GM18520 (cell line): ENCODE results near the gene SLC38A1.
"Not testable (repeated sequence)": the region's sequence is repeated elsewhere in the genome, so short reads cannot be mapped to it uniquely, and the experiment has no call there.

ENCODE experiments used
- ATAC-seq: cut with Tn5 transposase; IDR thresholded peaks from one replicate; pipeline ENCODE4 v1.9.1; 2021; ENCODE audit not compliant: unreplicated experiment

Gene SLC38A1

DNA sequence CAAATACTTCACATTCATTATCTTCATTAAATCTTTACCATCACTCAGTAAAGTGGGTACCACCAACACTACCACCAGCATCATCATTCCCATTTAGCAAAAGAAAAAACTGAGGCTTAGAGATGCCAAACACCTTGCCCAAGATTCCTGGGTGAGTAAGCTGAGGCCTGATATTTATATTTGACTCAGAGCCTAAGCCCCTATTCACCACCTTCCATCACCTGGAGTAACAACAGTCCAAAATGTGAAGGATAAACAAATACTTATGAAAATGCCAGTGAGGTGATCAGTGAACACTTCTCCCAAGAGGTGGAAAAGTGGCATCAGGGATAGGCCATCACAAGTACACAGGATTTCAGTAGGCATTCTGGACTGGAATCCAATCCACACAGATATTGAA is 3.7 kb downstream of the SLC38A1 start:
- no peak for ATAC-seq

DNA sequence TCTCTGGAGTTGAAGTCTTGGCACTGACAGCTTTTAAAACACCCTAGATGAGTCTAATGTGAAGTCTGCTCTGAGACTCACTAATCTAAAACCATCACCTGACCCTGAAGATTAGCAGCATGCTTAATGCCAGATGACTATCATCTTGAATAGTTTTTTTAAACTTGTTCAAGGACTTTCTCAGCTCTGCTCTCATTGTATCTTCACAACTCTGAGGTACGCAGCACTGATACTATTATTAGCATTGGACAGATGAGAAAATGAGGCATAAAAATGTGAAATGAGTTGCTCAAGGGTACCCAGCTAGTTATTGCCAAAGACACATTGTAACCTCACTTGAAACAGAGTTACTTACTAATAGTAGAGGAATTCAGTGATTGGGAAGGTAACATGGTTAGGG is 4.8 kb downstream of the SLC38A1 start:
- ATAC-seq, result no peak

DNA sequence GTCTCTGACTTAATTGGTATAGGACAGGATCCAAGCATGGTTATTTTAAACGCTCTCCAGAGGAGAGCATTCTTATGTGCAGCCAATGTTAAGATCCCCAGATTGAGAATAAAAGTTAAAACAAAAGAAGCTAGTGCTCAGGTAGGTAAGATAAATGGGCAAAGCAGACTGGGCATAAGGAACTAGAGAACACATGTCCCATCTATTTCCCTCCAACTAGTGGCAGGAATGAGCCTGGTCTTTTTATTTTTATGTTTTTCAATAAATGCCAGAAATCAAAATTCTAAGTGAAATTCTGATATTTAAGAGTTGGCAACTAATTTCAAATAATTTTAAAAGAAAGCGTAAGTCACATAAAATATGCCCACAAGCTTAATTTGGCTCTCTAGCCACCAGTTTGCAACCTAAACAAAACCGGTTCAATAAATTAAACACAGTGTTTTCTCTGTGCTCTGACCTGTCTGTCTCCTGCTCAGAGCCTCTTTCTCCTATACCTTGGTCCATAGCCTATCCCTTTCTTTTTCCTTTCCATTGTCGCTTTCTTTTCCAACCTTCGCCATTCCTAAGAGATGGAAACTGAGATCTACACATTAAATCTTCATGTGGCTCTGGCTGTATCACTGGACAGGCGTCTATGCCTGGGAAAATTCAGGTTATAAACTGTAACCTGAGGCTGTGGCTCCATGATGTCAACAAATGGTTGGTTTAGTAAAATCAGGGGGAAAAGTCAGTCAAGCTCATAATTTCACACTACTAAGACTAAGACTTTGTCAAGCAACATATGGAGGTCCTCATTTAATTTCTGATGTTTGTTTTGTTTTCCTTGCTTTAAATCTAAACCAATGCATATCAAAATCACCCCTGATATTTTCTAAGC is 5.5 kb downstream of the SLC38A1 start:
- no peak for ATAC-seq

DNA sequence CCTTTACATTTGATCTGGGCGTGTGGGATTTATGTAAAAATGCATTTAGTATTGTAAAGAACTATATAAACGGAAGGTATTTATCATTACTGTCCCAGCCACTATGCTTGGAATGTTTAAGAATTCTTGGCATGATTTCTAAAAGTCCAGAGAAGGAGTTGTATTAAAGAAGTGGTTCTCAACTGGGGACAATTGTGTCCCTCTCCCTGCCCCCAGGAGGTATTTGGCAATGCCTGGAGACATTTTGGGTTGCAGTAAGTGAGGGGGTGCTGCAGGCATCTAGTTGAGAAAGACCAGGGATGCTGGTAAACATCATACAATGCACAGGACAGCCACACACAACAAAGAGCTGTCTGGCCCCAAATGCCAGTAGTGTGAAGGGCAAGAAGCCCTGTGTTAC is 7.2 kb downstream of the SLC38A1 start:
- no peak for ATAC-seq

DNA sequence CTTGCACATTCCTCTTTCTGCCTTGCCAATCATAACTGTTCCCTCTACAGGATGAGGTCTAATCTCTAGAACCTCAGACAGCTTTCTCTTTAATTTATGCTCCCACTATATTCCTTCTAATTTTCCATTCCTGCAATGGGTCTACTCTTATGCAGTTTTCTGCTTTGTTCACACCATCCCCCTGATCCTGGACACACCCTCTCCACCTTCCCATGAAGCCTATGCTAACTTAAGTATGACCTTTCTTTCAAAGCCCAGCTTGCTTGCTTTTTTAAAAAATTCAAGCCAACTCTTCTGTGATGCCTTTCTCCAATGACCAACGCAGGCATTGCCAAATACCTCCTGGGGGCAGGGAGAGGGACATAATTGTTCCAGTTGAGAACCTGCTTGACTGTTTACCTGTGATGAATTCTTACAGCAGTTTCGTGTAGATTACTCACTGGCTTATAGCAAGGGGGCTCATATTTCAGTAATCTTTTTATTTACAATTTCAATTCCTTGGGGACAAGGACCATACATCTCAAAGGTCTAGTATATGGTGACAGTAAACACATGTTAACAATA is 7.8 kb downstream of the SLC38A1 start:
- no peak for ATAC-seq

DNA sequence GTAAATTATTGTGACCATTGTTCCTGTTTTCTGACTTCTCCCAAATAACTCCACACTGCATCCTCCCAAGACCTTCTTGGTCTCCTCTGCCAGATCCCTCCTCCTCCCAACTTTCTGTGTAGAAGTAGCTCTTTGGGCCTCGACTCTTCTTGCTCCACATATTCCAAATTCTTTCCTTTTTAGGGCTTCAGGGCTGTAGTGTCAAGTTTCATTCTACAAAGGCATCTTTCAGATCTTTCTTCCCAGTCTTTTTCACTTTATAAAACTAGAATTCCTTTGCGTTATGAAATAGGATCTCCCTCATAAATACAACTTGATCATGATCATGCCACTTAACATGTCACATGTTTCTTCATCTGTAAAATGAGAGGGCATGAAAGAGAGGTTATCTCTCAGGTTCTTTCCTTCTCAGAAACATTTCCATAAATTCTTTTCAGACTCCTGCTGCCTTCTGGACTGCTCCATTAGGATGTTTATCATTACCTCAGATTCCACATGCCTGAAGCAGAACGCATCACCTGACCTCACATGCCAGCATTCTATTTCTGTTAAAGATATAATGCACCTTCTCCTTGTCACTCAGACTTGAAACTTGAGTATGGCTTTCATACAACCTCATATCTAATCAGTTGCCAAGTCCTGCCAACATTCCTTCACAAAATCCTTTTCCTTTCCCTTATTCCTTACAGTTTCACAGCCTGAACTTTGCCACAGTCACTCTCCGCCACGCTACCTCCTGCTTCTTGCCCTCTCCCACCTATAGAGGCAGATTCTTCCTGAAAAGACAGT is 8.5 kb downstream of the SLC38A1 start:
- ATAC-seq, result no peak

DNA sequence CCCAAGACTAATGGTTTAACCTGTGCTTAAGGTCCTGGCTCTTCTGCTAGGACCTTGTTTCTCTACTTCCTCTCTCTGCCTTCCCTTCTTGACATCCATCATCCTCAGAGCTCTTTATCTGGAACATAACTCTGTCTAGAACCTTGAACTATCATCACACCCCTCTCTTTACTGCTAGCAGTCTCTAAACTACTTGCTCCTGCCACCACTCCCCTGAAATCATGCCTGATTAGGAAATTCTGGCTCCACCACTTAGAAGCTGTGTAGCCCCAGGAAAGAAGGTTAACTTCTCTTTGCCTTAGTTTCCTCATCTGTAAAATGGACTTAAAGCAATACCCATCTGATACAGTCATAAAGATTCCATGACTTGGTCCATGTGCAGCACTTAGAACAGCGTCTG is 9.1 kb downstream of the SLC38A1 start:
- no peak for ATAC-seq

DNA sequence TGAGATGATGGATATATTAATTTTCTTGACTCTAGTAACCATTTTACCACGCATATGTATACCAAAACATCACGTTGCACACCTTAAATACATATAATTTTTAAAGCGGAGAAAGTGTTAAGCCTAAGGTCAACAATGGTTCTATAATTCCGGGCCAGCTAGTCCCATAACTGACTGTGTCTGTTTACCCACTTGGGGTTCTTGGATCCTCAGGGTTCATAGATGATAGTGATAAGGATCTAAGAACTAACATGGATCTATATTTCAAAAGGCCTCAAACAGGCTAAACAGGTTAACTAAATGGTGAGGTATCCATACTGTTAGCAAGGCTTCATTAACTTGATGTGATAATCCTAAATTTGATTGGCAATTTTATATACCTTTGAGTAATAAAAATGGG is 9.8 kb downstream of the SLC38A1 start:
- no peak for ATAC-seq

DNA sequence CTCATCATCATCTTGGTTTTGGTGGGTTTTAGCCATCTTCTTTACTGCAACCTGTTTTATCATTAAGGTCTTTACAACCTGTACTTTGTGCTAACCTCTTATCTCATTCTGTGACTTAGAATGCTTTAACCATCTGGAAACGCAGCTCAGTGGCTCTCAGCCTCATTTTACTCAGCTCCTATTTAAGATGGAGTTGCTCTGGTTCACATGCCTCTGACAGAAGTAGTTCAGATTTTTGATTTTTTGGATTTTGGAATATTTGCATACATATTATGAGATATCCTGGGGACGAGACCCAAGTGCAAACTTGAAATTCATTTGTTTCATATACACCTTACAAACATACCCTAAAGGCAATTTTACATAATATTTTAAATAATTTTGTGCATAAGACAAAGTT is 10.7 kb downstream of the SLC38A1 start:
- ATAC-seq, result no peak

DNA sequence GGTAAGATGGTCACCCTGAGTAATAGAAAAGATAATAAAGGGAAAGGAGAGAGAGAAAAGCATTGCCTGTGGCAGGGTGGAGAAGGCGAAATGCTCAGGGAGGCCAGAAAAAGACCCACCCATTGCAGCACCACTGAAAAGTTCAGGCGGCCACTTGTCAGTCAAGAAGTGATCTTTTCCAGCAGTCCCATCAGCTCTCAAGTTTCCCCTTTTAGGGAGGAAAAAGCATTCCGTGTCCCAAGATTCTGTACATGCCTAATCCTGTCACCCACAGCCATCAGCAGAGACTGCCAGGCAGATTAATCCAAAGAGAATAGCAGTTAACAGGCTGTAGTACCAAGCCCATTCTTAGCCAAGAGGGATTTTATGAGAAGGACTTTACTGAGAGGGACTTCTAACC is 11.9 kb downstream of the SLC38A1 start:
- no peak for ATAC-seq

DNA sequence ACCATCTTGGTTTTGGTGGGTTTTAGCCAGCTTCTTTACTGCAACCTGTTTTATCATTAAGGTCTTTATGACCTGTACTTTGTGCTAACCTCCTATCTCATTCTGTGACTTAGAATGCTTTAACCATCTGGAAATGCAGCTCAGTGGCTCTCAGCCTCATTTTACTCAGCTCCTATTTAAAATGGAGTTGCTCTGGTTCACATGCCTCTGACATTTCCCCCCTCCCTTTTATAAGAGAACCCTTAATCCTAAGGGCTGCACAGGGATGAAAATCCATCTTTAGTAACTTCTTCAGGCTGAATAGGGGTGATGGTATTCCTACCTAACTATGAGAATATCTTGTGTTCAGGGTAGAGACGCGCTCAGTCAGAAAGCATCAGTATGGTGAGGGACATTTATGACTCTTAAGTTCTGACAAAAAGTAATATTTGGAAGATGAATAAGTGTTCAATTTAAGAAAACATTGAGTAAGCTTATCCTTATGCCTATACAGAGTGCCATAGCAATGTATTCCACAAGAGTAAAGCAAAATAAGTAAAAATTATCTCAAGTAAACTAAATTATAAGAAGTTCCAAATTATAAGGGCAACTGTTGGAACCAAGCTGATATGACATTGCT is 15.2 kb downstream of the SLC38A1 start:
- no peak for ATAC-seq

DNA sequence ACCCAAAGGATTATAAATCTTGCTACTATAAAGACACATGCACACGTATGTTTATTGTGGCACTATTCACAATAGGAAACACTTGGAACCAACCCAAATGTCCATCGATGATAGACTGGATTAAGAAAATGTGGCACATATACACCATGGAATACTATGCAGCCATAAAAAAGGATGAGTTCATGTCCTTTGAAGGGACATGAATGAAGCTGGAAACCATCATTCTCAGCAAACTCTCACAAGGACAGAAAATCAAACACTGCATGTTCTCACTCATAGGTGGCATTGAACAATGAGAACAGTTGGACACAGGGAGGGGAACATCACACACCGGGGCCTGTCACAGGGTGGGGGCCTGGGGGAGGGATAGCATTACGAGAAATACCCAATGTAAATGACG is 16.8 kb downstream of the SLC38A1 start:
- not testable (repeated sequence) for ATAC-seq

DNA sequence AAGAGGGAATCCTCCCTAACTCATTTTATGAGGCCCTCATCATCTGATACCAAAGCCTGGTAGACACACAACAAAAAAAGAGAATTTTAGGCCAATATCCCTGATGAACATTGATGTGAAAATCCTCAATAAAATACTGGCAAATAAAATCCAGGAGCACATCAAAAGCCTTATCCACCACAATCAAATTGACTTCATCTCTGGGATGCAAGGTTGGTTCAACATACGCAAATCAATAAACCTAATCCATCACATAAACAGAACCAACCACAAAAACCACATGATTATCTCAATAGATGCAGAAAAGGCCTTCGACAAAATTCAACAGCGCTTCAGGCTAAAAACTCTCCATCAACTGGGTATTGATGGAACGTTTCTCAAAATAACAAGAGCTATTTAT is 18.9 kb downstream of the SLC38A1 start:
- ATAC-seq, result not testable (repeated sequence)

DNA sequence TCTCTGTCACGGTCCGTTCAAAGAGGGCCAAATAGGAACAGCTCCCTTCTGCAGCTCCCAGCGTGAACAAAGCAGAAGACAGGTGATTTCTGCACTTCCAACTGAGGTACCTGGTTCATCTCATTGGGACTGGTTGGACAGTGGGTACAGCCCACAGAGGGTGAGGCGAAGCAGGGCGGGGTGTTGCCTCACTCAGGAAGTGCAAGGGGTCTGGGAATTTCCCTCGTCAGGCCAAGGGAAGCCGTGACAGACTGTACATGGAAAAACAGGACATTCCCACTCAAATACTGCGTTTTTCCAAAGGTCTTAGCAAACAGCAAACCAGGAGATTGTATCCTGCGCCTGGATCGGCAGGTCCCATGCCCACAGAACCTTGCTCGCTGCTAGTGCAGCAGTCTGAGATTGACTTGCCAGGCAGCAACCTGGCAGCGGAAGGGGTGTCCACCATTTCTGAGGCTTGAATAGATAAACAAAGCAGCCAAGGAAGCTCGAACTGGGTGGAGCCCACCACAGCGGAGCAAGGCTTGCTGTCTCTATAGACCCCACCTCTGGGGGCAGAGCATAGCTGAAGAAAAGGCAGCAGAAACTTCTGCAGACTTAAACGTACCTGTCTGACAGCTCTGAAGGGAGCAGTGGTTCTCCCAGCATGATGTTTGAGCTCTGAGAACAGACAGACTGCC is 22.7 kb downstream of the SLC38A1 start:
- no peak for ATAC-seq

DNA sequence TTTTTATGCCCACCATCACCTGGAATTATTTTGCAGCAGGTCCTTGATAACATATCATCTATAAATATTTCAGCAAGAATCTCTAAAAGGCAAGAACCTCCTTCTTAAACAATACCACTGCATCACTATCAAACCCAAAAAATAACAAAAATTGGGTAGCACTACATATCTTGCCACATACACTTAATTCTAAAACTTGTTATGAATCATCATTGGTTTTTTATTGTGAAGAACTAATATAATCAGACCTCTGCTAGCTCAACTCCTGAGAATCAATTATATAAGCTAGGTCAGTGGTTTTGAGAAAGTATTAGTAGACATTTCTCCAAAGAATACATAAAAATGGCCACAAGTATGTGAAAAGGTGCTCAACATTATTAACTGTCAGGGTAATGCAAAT is 23.8 kb downstream of the SLC38A1 start:
- no peak for ATAC-seq

DNA sequence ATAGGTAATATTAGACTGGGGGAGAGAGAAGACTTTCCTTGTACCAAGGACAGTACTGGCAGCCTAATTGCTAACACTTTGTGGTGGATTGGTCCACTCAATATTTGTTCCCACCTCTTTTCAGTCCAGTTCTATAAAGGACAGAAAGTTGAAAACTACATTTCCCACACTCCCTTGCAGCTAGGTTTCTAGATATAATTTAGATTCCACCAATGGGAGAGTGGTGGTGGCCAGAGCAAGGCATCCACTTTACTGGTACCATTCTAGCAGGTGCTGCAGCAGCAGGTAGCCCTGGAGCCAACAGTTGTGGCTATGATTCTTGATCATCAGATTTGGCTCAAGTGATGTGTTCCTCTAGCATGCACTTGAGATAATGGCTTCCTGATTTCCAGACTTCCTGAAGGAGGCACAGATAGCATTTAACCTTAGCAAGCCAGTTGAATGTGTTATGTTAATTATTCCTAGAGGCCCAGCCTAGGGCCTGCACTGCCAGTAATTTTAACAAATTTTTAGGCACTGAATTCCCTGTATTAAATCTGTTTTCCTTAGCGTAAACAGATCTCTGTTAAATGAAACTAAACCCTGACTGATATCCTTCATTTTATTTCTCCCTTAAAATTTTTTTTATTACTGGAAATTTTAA is 24.4 kb downstream of the SLC38A1 start:
- no peak for ATAC-seq

DNA sequence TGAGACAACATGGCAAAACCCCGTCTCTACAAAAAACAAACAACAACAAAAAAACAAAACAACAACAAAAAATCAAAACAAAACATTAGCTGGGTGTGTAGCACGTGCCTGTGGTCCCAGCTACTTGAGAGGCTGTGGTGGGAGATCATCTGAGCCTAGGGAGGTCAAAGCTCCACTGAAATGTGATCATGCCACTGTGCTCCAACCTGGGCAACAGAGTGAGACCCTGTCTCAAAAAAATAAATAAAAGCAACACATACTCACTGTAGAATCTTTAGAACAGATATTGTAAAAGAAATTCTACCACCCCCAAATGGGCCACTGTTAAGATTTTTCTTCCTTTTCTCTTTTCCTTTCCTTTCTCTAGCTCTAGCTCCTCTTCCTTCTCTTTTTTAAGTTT is 26.3 kb downstream of the SLC38A1 start:
- no peak for ATAC-seq

DNA sequence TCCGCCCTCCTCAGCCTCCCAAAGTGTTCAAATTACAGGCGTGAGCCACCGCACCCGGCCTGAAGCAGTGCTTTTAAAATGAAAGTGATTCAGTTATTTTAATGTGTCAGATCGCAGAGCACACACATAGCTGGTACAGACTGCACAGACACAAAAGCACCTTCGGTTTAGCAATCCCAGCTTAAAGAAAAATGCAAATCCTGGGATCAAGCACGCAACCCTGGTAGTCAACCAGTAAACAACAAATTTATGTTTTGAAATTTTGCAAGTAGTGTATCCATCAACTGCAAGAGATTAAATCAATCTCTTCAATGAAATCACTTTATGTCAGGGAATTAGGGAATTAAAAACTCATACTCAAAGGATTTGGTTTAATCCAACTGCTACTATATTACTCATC is 28.4 kb downstream of the SLC38A1 start:
- ATAC-seq, result no peak

DNA sequence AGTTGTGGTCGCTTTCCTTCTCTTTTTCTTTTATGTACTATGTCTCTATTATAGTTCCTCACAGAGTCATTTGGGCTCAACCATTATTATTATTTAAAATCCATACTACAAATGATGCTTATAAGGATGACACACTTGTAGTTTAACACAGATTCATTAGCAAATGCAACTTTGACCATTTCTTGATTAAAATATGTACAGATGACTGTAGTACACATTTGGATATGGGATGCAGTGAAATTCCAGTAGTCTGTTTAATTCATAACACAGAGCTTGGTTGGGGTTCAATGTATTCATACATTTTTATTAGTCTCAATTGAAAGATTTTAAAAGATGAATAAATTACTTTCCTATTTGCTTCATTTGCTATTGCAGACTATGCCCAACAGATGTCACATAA is 30.0 kb downstream of the SLC38A1 start:
- no peak for ATAC-seq

DNA sequence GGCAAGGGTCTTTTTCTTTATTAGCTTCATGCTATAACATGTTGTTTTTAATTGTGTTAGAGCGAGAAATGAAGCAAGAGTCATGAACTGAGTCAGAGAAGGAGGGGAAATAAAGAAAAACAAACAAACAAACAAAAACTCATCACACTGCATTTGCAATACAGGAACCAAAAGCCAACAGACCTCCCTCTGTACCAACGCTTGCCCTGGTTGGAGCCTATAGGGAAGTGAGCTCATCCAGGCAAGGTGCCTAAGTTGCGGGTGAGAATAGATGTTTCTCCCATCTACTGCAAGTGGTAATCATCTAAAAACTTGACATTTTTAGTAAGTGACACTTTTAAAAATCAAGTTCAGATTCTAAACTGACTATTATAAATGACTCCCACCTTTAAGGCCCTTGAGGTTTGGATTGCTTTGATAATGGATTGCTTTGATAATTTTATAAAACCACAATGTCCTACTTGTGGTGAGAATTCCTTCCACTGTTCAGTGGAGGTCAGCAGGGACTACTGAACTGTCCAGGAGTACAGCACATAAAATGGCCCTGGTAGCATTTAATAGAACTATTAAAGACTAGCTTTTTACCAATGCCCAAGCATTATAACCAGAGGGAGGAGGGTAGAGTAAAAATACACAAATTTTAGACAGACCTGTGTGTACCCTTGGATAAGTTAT is 31.3 kb downstream of the SLC38A1 start:
- no peak for ATAC-seq
